CD4-positive, alpha-beta T cell treated with Interleukin-15 for 4 hours (primary cell): ENCODE data around the gene SNAI3.

Experiments used
- DNase-seq: peaks from one replicate; pipeline ENCODE4 v3.0.0-alpha.2; 2020; ENCODE audit warnings: low spot score

Gene SNAI3

DNA sequence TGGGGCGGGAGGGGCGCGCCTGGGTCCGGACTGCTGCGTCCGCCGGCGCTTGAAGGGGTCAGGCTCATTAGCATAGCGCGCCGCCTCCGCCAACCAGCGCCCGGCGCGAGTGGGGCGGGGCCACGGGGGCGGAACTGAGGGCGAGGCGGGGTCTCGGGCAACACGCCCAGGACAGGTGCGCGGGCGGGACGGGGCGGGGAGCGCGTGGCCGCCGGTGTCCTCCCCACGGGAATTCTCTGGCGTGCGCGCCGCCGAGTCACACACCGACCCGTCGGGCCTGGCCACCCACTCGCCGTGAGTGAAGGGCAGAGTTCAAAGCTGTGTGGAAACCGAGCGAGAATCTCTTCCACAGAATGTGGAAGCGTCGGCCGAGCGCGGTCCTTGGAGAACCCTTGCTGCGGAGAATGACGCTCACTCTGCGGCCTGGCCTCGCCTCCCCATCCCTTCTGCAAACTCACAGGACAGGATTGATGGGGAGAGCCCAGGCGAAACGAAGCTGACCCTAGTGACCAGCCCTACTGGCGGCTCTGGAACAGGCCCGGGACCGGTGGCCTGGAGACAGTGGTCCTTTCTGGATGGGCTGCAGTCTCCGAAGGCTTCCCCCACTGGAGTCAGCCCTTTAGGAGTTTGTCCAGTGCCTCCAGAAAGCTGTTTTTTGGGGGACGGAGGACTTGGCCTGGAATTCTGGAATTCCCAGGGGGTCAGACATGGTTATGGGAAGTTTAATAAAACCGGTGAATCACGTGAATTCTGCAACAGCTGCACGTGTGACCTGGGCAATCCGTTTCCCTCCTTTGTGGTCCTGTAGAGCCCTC, at the start of gene SNAI3:
Gene SNAI3, minus strand, starts transcription at position 69 of the 815 bp plus-strand sequence. CDS start 101 bp downstream, outside the sequence.
- DNase-seq = peak; percentile 79

DNA sequence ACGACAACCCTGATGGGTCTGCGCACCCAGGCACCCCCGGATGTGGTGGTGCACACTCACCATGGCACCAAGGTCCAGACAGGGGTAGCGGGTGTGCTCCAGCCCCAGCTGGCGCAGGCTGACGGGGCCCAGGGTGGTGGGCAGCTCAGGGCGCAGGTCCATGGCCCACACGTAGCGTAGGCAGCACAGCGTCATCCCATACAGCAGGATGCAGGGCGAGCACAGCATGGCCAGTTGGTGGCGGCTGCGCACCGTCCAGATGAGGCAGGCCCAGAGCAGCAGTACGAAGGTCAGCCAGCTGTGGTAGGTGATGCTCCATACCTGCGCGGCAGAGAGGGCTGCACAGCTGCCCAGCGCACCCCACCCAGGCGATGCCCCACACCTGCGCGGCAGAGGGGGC, 49.8 kb upstream of the SNAI3 start:
- DNase-seq = no peak

DNA sequence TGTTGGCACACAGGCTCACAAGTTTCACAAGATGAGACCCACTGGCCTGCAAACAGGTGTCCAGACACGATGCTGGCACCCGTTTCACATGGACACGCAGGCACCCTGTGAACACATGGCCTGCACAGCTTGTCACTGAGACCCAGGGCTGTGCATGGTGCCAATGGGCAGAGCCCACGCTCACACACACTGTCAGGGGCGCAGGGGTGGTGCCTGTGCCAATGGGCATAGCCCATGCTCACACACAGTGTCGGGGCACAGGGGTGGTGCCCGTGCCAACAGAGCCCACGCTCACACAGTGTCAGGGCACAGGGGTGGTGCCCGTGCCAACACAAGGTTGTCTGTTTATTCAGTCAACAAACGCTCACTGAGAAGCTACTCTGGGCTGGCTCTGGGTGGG, 49.3 kb upstream of the SNAI3 start:
- DNase-seq = no peak

DNA sequence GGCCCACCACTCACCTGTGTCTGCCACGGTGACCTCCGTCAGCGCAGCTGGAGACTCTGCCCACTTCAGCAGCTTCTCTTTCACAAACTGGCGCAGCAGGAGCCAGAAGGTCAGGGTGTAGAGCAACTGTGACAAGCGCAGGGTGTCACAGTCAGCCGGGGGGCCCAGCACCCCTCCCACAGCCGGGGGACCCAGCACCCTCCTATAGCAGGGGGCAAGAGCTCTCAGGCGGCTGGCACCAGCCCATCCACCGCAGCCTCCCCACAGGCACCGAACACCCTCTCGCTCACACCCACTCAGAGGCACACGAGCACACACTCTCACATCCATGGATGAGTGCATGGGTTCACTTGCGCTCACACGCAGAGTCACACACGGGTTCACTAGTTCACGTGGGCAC, 48.8 kb upstream of the SNAI3 start:
- no peak for DNase-seq

DNA sequence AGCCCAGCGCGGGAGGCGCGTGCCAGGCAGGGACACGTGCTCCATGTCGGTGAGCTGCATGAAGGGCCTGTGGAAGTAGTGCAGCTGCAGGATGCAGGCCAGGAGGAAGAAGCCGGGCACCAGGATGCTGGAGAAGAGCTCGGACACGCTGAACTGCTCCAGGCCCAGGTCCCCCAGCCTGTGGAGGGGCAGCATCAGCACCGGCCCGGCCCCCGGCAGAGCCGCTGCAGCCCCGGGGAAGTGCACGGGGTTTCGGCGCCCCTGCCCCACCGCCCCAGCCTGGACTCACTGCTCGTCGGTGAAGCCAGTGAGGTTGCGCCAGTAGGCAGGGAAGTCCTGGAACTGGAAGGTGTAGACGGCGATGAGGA, 48.0 kb upstream of the SNAI3 start:
- no peak for DNase-seq

DNA sequence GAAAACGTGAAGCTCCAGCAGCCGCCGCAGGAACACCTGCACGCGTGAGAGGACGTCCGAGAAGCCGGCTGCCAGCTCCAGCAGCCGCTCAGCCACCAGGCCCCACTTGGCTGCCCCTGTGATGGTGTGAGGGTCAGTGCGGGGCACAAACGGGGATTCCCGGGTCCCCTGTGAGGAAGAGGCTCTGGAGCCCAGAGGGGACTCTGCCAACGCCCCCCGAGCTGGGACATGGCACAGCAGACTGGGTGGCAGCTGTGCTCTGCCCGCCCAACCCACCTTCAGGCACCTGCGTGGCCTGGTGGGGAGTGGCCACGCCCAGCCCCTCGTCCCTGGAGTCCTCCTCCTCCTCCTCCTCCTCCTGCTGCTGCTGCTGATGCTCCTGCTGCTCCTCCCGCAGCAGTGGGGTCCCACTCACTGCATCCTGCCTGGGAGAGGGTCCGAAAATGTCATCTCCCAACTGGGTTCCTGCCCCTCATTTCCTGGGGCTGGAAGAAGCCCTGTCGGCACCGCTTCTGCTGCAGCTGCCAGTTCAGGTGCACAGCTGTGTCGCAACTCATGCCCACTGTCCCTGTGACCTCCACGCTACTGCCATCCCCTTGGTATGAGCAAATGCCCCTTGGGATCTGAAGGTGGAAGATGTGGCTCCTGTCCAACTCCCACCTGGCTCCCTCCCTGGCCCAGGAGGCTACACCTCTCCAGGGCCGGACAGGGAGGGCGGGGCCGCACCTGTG, 47.5 kb upstream of the SNAI3 start:
- no peak for DNase-seq

DNA sequence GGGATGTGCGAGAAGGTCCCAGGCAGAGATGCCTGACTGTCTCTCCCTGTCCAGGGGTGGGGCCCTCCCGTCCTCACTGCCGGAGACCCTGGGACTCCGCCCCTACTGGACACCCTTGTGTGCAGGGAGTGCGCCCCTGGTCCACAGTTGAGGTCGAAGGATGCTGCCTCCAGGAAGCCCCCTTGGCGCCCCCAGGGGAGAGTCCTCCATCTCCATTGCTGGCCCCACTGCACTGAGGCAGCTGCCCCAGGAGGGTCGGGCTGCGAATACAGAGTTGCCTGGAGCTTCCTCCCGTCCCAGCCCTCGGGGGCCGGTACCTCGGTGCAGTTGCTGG, 46.6 kb upstream of the SNAI3 start:
- no peak for DNase-seq

DNA sequence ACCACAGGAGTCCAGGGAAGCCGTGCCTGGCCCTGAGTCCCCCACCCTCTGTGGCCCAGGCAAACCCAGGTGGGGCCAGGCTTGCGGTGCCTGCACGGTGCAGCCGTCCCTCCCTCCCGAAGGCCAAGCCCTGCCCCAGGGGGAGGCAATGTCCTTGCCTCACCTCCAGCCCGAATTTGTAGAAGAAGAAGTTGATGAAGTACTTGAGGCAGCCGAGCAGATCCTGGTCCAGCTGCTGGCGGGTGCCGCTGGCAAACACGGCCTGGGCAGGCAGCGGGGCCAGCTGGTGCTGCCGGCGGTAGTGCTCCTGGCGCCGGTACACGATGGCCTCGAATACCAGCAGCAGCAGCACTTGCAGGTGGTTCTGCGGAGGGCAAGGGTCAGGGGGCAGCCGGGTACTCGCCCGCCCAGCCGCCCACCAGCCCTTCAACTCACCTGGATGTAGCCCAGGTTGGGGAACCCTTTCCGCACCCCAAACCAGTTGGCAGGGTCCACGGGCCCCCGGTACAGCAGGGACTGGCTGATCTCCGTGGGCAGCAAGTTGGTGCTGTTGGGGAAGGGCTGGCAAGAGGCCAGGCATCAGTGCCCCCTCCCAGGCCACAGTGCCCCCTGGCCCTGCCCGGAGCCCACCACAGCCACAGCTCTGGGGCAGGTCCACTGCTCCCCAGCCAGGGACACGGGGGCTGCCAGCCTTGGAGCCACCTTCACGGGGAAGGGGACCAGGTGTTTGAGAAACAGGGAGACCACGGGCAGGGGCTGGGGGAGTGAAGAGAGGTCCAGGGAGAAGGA, 46.1 kb upstream of the SNAI3 start:
- no peak for DNase-seq

DNA sequence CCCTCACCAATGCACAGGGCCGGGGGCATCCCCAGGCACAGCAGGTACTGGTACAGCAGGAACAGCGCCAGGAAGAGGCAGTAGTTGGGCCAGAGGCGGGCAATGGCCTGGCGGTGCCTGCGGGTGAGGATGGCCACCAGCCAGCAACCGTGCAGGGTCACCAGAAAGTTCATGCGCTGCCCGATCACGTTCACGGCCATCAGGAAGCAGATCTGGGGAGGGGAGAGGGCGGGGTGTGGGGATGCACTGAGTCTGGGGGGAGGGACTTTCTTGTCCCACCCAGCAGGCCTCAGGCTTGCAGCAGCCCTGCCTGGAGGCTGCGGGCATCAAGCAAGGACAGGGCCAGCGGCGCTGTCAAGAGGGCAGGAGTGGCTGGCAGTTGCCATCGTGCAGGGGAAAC, 45.4 kb upstream of the SNAI3 start:
- DNase-seq = no peak

DNA sequence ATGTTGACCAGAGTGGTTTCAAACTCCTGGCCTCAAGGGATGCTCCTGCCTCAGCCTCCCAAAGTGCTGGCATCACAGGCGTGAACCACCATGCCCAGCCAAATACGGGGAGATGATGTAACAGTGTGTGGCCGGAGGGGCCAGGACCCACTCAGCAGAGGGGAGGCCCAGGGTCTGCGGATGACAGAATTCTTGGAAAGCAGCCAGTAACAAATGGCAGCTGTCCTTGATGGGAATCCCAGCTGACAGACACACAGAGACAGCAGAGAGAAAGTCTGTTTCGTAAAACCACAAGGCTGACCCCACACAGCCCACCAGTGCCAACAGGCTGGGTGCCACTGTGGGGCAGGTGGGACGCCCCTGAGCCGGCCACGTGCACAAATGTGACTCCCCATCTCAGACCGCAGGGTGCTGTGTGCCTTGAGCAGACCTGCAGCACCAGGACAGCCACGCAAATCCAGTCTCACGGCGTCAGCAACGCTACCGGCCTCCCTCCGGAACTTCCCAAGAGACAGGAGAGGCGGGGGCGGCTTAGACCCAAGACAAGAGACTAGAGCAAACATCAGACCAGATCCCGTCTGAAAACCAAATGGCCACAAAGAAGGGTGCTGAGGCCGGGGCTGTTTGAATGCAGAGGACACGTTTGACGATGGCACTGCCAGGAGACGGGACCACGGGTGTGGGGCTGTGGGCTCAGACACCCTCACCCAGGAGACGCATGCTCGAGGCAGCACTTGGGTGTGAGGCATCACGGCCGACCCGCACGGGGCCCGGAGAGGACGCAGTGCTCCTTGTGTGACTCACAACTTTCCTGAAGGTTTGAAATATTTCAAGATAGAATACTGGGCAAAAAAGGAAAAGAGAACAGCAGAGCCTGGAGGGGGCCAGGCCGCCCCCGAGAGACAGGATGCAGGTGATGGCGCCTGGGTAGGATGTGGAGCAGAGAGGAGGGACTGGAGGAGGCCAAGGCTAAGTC, 44.6 kb upstream of the SNAI3 start:
- DNase-seq = no peak

DNA sequence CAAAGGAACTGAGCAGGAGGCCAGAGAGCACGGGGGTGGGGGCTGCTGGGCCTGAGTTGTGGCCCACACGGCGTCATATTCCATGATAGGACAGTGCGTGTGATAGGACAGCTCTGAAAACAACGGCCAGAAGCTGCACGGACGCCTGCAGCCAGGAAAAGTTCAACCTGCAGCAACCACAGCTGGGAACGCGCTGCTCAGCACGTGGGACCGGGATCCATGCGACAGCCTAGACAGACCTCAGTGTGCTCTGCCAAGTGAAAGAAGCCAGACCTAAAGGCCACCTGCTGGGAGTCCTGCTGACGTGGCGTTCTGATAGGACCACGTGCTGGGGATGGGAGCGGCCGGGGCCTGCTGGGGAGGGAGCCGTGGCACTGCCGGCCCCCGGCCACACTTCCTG, 41.6 kb upstream of the SNAI3 start:
- DNase-seq = no peak

DNA sequence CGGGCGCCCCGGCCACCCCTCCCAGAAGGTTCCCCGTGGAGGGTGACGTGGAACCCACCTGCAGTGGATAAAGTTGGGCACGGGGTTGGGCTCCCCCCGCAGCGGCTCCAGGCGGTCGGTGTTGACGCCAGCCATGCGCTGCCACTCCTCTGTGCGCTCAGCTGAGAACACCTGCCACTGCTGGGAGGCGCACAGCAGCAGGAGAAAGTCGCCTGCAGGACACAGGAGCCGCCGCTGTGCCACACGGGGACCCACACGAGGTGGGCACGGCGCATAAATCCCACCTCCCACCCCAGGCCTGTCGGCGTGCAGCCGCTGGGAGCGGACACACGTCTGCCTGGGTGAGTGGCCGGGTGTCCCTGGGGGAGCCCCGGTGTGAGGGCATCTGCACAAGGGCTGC, 40.7 kb upstream of the SNAI3 start:
- DNase-seq = no peak

DNA sequence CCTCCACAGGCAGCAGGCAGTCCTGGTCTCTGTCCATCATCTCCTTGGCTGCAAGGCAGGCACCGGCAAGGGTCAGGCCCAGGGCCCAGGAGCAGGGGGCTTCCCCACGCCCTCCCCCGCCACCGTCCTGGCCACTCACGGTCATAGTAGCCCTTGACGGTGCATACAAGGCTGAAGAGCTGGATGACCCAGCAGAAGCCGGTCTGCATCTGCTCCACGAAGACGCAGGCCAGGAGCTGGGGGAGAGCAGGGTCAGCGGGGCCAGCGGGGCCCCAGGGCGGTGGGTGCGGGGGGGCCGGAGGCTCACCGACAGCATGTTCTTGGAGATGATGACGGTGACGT, 40.1 kb upstream of the SNAI3 start:
- DNase-seq = no peak

DNA sequence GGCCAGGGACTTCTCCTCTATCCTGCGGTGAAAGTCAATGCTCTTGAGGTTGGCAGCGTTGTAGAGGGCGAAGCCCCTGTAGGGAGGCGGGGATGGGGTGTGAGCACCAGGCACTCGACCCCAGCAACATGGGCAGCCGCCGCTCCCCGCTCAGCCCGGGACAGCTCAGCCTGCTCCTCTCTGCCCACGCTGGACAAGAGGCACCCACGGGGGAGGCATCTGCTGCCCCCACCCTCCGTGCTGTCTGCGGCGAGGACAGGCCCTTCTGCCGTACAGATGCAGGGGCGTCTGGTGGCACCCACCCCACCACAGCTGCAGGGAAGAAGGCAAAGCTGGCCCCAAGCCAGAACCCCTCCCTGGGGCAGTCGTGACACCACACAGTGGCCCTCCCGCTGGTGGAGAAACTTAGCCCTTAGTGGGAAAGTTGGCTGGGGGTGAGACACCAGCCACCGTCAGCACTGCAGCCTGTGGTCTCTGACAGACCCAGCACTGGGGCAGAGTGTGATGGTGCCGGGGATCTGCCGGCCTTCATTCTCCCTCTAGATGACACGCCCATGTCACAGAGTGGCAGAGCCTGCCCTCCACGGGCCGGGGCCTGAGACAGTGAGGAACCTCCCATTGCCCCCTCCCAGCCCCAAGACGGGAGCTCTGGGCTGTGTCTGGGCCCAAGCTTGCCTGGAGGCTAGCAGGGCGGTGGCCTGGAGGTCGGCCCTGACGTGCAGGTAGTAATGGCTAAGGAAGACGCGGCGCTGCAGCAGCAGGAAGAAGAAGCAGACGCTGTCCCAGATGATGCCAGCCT, 39.5 kb upstream of the SNAI3 start:
- DNase-seq = no peak

DNA sequence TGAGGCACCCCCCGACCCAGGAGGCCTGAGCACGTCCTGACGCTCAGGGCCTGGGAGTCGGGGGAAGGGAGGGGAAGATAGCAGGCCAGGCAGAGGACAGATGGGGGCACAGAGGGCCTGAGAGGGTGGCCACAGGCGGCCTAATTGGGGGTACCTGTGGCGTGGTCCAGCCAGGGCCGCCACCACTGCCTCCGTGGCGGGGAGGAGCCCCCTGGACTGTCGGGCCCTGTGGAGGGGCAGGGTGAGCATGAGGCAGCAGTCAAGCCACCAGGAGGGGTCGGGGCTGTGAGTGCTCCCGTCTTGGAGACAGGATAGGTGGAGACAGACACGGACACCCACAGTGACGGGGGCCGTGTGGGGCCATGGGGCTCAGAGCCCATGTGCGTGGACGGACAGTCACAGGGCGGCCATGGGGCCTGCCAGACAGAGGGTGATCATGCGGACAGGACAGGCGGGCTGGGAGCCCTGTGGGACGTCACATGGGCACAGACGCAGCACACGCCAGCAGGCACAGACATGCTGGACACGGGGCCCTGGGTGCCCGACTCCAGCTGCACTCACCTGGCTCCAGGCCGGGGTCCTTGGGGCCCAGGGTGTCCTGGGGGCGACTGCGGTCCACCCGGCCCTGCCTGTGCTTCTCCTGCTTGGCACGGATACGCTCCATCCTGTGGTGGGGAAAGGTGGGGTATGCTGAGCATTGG, 38.7 kb upstream of the SNAI3 start:
- no peak for DNase-seq

DNA sequence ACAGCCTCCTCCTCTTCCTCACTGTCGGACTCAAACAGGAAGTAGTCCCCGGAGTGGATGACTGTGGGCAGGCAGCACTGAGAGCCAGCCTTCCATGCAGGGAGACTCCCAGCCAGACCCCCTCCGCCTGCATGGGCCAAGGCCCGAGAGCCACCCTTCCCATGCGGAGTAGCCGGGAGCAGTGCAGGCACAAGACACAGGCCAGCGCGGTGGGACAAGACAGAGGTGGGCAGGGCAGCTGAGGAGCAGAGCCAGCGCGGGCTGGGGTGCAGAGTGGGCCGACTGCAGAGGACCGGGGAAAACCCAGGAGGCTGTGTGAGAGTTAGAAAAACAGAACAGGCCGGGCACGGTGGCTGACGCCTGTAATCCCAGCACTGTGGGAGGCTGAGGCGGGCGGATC, 37.6 kb upstream of the SNAI3 start:
- DNase-seq = no peak

DNA sequence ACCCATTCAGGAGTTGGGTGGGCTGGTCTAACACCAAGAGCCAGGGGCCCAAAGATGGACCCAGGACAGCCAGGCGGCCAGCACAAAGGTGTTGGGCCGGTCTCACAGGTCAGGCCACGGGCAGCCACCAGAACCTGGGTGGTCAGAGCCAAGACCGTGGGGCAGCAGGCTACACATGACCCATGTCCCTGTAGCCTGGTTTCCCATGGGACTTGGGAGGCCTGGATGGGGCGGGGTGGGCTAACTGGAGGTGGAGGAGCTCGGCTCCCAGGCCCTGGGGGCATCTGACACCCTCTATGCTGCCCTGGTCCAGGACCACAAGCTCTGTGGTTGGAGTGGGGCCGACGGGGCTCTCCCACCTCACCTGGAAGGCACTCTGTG, 37.2 kb upstream of the SNAI3 start:
- no peak for DNase-seq

DNA sequence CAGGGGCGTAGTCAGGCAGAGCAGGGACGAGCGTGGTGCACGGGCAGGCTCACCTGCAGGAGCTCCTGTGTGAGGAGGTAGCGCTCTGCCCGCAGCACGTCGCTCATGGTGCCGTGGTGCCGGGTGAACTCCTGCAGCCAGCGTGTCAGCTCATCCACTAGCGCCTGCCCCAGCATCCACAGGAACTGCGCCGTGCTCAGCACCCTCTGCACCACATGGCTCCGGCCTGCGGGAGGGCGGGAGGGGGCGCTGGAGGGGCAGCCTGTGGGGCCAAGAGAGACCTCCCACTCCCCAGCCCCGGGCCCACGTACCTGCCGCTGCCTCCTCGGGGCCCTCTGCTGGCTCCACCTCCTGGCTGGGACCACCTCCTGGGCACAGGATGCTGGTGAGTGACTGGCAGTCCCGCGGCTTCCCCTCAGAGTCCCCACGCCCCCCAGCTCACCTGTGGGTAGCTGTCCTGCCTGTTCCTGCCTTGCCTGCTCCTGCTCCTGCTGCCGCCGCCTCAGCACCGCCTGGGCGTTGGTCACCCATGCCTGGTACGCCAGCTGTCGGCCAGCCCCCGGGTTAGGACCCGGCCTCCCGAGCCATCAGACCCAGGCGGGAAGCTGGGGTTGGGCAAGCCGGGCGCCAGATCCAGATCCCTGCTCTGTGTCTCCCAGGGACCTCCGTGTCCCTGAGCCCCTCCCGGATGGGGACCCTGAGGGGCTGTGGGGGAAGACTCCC, 36.6 kb upstream of the SNAI3 start:
- no peak for DNase-seq

DNA sequence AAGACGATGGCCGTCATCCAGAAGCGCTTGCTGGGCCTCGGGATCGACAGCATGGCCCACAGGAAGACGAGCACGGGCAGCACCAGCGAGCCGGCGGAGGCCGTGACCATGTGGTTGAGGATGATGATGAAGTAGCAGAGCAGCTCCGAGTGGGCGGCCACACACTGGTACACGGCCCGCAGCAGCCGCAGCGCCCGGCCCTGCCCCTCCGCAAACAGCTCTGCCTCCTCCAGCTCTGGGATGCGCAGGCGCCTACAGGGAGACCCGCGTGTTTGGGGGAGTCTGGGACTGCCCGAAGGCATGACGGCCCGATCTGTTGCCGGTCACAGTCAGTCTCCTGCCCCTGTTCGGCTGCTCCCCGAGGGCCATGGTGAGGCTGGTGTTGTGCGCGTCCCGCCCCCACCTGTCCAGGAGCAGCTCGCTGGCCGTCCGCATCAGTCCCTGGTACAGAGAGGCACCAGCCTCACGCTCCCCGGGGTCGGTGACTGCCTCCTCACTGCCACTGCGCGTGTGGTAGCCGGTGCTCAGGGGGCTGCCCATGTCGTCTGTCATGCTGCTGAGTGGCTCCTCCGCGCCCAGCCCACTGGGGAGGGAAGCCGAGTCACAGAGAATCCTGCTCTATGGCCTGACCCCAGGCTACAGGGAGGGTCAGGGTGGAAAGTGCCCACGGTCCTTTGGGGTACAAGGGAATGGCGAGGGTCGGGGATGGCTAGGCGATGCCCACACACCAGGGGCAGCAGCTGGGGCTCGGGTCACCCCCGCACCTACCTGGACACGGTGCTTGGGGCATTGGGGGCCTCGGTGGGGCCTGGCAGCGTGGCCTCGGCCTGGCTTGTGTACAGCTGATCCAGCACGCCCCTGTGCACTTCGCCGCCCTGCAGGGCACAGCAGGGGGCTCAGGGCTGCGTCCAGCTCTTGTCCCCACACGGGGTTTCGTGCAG, 35.8 kb upstream of the SNAI3 start:
- DNase-seq = no peak
